ENCODE measurements around the gene MYO1D. TPM values are rescaled to one million over a fixed set of nuclear protein-coding genes. Genes with fewer than 3 reads are reported as not detected.

The MYO1D gene
- total RNA-seq, 1 donor from 2014 or later: 38.9 TPM

DNA sequence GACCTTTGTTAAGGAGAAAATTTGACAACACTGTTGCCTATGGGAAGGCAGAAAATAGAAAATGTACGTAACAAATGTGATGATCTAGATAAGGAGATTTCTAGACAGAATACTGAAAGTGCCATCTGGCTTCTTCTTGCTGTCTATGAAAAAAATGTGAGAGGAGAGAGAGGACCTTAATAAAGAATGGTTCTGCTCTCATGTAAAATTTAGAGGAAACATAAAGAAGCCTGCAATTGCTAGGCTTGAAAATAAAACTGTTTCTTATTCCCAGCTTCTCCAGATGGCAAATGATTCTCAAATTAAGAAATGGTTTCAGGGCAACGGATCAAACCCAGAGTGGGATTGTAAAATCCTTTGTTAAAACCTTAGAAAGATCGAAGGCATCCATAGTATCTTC, 261.6 kb downstream of the MYO1D start:
- DNase-seq: no peak

GRCh38 chr17:32610943-32611342, 266.0 kb downstream of the MYO1D start:
- DNase-seq: no peak

- no peak for DNase-seq
Measured at GRCh38 chr17:32609884-32610650, 266.9 kb downstream of the MYO1D start.

DNA sequence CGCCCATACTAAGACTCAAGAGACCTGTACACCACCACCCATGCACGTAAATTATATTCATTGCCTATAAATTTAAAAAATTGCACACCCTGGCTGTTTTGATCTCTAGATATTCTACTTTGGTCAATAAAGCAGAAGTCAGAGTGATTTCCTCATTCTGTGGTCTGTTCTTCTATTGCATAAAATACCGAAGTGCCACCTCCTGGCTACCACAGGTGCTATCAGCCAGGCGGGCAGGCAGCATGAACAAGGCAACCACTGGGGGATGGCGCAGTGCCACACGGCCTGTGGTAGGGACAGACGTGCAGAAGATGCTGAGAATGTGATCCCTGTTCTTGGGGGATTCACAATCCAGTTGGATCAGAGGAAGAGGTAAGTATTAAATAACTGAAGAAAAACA, 267.8 kb downstream of the MYO1D start:
- DNase-seq: no peak

GRCh38 chr17:32608267-32608666, 268.7 kb downstream of the MYO1D start:
- DNase-seq: no peak

- no peak for DNase-seq
Measured at GRCh38 chr17:32604966-32605365, 272.0 kb downstream of the MYO1D start.

GRCh38 chr17:32602396-32602795, 274.5 kb downstream of the MYO1D start:
- DNase-seq: no peak

GRCh38 chr17:32601866-32602265, 275.1 kb downstream of the MYO1D start:
- DNase-seq: no peak

- DNase-seq: no peak
Measured at GRCh38 chr17:32596628-32597027, 280.3 kb downstream of the MYO1D start.

GRCh38 chr17:32596206-32596605, 280.7 kb downstream of the MYO1D start:
- no peak for DNase-seq

DNA sequence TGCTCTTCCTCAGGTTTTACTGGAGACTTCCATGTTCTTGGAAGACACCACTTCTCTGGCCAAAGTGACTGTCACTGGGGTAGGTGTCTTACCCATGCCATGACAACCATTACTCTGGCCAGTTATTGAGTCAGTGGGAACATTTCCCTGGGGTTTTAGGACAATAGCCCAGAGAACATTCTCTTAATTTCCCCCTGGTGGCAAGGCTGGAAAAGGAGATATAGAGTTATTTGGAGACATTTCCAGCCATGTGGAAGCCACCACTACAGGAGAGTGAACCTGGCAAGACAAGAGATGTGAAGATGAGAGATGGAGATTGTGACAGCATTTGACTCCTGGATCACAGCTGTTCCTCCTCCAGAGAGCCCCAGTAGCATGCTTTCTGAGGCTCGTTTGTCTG, 283.9 kb downstream of the MYO1D start:
- DNase-seq: no peak

DNA sequence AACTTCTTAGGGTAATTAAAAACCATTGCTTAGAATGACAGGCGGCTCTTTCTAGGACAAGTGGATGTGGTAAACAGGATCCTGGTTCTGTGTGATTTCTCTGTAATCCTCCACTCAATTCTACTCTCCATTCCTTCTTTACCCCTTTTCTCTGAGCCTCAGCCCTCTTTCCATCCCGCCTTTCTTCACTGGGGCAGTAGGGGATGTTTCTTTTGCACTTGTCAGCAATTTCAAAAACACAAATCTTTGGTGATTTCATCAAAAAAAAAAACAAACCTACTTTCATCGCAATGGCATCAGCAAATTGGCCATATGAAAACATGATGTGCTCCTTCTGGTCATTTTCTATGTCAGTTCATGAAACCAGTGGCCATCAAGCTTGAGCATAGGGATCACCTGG, 285.5 kb downstream of the MYO1D start:
- DNase-seq: no peak

GRCh38 chr17:32590974-32591373, 285.9 kb downstream of the MYO1D start:
- DNase-seq: no peak

GRCh38 chr17:32588982-32589381, 287.9 kb downstream of the MYO1D start:
- no peak for DNase-seq

- no peak for DNase-seq
Measured at GRCh38 chr17:32588135-32588534, 288.8 kb downstream of the MYO1D start.

DNA sequence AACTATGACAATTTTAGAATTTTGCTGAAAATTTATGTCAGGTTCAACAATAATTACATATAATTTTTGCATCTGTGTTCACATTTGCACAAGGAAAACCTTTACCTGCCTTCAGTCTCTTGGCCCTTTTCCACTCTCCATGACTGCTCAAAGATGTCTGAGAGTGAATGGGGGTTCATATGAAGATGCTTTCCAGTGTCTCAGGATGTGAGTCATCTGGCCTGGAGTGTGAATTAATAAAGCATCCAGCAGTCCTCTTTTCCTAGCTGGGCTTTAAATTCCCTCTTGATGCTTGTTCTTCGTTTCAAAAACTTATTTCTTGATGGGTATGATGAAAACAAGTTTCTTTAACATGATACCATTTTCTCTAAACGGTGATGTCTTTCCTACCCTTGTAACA, 290.3 kb downstream of the MYO1D start:
- DNase-seq: no peak

DNA sequence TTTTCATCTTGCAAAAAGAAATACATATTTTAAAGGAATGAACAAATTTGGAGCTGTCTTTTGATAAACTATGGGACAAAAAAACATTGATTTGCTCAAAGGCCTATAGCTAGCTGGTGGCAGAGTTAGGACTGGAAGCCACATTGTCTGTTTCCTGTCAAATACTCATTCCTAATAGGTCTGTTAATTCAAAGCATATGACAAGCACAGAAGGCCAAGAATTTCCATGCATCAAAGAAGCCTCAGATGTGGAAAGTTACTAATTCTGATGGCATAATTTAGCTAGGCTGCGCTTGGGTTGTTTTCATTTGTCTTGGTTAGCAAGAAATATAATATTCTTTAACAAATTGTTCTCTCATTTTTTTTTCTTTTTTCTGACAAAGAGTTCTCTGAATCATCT, 292.1 kb downstream of the MYO1D start:
- DNase-seq: peak; percentile 68

- no peak for DNase-seq
Measured at GRCh38 chr17:32583053-32583452, 293.9 kb downstream of the MYO1D start.

DNA sequence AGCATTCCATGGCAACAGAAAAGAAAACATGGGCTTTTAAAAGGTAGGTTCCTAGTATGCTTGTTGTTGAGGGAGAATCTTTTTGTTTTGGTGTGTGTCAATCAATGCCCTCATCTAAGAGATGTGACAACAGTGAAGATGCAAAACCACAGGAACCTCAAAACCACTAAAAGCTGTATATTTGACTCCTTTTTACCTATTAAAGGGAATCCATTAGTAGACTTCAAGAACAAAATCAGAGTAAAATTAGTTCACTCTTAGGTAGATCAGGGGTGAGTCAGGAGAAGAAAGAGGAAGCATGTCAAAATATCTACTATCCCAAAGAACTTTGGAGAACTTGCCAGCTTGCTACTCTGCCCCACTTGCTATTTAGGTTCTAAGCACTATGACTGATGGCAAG, 301.1 kb downstream of the MYO1D start:
- DNase-seq: no peak

DNA sequence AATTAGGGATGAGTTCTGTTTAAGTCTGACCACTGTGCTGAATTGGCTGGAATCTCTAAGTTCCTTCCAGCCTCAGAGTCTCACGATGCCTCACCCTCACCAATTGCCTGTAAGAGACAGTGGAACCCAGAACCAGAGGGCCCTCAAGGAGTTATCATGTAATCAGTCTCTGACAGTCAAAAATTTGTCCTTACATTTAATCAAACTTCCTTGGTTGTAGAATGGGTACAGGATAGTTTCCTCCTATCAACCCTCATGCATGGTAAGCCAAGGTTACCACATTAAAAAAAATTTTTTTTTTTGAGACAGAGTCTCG, 306.9 kb downstream of the MYO1D start:
- DNase-seq: no peak

DNA sequence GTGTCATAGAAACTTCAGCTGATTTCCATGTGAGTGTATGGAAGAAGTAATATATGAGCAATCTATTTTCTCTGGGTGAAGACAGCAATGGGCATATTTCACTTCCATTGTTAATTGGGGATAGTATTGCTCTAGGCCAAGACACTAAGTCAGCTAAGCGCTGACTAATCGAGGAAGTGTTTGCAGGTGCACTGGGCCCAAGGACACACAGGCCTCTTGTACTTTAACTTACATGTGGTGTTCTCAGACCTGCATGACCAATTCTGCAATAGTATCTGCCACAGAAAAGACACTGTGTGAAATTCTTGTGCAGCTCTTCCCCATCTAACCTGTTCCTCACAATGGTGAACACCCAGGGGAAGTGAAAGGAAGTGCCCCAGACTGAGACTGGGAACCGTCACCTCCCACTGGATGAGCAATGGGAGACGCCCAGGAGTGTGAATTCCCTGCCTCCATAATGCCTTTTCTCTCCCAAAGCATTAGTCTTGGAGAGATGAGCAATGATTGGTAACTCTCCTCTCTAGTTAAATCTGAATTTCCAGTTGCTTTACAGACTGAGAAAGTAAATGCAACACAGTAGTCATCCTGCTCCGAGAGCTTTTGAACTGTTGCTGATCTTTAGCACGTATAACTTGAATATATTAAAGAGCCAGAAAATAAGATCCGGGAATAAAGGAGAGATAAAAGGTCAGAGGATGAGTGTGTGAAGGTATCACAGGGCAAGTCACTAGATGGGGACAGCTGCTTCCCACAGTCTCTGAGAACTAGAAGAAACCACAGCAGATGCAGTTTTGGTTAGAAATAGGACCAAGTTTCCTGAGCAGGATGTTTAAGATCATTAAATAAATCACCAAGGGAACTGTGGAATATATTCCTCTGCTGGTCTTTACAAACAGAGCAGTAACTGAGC, 307.5 kb downstream of the MYO1D start:
- no peak for DNase-seq

DNA sequence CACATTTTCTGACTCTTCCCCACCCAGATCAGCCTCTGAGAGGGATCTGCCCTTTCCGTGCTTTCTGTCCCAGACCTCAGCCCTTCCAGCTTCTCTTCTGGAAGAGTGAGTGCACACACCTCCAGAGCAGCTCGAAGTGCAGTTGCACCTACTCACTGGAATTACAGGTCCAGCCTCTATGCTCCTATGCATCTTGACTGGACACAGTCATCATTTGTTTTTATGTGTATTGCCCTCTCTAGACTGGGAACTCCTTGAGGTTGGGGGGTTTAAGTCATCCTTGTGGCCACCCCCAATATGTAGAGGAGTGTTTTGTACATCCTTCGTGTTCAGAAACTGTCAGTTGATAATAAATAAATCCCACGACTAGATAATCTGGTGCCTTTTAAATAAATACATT, 308.2 kb downstream of the MYO1D start:
- DNase-seq: no peak

- DNase-seq: no peak
Measured at GRCh38 chr17:32567511-32567910, 309.4 kb downstream of the MYO1D start.

DNA sequence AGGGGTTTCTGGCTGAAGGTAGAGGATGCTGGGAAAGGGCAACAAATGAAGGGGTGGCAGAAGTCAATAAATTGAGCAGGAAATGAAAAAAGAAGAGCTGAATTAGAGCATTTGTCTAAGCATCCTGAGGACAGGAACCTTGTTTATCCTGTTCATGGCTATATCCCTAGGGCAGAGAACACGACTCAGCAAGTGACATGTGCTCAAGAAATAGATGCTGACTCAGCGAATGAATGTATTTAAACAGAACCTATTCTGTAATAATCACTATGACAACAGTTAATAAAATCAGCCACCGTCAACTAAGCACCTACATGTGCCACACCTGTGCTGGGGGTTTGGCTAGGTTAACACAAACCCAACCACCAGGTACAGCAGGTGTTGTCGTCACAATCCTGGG, 309.8 kb downstream of the MYO1D start:
- DNase-seq: no peak
